ENCODE measurements around the gene C4BPA.

The C4BPA gene

DNA sequence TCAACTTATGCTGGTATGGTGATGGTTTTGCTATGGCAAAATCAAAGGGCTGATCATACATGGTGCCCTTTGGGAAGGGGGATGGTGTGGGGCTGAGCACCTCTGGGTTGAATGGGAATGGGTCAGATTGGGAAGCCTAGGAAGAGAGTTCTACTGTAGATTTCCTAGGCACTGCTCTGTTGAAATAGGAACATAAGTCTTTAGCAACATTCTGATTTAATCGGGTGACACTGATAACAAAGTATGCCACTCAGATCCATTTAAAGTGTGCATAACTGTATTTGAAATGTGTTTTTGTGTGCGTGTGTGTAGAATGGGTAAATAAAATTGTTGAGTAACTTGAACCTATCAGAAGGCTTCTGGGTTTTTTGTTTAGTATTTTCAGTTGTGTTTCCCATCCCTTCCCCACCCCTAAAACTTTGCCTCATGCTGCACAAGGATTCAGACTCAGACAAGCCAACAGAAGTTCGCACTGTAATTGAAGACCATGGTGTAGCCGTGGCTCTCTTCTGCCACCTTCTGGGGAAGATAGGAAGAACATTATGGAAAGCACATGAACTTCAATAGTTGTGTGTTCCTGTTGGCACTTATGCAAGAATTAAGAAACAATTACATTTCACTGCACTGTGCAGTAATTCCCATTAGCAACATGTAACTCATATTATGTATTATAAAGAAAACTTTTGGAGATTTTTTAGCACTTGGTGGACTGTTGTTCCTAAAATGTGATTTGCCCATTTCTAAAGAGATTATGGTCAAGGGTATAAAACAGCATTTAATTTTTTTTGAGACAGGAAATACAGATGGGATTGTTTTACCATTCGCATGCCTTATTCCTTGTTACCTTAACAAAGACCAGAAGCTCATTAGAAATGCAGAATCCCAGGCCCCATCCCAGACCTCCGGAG lies 26.3 kb upstream of the C4BPA start:
- peak in 3 of 4 experiments; percentile 9 to 29 (median 10) for DNase-seq

DNA sequence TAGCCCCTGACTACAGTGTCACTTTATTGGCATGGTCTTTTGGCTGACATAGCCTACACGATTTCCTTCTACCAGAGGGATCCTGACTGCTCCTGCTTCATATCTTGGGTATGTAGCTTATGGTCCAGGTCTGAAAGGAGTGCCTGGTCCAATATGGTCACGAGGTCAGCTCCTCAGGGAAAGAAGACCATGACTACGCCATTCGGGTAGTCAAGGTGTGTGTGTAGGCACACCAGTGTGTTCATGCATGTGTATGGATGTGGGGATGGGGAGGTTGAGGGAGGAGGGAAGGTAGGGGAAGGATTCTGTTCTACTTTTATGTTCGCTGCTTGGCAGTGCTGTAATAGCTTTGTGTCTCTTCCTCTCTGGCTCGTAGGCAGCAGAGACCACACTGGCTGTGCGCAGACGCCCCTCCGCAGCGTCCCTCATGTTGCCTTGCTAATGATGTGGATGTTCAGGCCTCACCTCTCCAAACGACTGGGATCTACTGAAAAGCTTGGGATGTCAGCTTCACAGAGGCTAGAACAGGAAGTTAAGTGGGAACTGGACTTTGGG lies 25.4 kb upstream of the C4BPA start:
- no peak for DNase-seq

DNA sequence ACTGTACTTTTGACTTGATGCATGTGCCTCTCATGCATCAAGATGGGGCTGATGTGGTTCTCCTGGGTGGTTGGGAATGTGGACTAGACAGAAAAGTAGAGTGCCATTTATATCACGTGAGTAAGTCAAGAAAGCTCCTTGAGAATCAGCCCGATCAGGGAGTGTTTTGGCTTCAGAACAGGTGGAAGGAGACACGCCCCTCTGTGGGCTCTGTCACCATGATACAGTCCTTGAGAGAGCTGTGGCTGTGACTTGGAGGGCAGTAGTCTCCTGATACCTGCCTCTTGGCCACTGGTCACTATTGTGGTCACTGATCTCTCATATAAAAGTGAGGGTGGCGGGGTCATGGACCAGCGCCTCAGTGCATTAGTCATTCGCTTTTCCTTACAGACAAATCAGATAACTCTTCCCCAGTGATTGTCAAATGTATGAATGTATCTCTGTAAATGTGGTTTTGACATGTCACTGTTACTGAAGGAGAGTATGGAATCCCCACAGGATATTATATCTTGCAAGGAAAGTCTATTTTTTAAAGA lies 24.3 kb upstream of the C4BPA start:
- DNase-seq, result no peak

DNA sequence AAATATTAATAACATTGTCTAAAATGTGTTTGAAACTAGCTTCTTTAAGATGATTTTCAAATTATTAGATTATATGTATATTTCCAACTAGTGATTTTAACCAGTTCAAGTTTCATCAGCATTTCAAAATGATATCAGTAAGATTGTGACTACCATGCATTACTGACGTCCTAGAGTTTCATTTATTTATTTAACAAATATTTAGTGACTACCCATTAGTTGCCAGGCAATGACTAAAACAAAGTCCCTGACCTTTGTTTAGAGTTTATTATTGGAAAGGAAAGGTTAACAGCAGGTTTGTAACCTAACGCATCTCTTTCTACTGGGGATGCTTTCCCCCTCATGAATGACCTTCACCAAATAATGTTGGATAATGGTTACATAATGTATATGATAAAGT lies 22.9 kb upstream of the C4BPA start:
- DNase-seq, result no peak

DNA sequence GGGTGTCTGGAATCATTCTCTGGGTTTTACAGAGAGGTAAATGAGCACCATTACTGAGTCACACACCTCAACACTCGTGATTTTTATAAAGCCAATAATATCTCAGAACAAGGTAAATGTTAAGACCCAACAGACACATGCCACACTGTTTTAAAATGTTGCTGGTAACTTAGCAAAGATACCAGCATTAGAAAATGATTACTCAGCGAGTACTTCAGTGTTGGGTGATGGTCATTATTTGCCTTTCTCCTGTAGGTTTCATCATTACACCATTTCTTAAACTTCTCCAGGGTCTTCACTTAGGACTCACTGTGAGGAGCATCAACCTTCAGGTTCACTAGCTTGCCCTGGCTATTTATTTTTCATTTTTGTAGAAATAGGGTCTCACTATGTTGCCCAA lies 22.2 kb upstream of the C4BPA start:
- no peak for DNase-seq

DNA sequence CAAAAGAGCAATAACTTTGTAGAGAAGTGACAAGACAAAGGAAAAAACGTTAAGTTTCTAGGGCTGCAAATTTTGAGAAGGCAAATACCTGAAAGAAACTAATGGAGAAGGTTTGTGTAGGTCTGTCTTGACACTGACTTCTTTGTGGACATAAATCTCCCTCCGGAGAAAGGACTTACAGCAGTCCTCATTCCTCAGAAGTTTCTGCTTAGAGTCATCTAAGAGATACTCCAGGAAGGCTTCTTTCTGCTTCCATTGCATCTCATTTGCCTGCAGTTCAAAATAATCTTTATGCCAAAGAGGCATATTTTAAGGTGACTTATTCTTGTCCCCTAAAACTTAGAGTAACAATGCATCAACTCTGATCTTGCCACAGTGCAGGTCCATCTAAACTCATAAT lies 19.8 kb upstream of the C4BPA start:
- DNase-seq, result no peak

DNA sequence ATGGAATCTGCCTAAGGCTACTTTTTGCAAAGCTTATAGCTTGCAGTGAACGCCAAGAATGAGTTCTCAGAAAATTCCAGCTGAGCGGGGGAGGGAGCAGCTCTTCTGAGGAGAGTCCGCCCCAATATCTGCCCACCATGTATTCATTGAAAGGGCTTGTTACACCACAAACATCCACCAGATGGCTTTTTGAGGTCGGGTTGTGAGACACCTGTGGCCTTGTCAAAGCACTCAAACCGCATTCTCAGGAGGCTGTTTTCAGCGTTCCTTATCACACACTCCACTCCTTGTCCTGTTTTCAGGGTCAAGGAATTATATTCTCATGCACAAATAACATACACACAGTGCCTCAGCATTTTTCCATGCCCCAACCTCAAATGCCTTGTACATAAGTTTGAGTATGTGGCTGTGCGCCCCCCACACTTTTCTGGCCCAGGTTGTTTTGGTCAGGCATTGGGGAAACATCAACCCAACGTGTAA lies 19.3 kb upstream of the C4BPA start:
- DNase-seq, result peak in 1 of 4 experiments; percentile 26

DNA sequence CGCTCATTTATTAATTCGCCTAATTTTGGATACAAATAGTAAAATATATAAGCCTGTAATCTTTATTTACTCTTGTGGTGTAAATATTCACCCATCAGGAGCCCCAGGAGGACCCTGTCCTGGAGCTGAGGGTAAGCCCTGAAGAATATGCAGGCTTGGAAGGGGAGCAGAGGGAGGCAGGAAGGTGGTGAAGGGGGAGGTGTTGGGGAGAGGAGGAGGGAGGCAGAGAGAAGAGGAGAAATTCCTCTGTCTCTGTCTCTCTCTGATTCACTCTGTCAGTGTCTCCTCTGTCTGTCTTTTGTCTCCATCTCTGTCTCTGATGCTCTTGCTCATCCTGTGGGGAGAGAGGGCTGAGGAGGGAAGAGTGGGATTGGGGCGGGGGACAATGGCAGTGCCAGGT lies 18.1 kb upstream of the C4BPA start:
- DNase-seq, result no peak

DNA sequence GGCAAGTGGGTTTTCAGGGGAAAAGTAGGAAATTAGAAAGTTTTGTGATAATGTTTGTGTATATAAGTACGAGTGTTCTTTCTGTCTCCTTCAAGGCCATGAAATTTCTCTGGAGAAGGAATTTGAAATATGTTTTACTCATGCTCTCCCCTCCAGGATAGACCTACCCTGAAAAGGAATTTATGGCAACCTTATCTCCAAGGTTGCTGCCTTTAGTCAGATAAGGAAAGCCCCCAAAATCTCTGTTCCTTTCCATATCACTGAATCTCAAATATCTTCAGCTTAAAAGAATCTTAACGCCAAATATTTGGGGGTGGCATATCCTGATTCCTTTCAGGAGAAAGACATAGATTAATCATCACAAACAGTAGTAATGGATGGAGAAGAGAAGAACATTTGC lies 15.9 kb upstream of the C4BPA start:
- no peak for DNase-seq

DNA sequence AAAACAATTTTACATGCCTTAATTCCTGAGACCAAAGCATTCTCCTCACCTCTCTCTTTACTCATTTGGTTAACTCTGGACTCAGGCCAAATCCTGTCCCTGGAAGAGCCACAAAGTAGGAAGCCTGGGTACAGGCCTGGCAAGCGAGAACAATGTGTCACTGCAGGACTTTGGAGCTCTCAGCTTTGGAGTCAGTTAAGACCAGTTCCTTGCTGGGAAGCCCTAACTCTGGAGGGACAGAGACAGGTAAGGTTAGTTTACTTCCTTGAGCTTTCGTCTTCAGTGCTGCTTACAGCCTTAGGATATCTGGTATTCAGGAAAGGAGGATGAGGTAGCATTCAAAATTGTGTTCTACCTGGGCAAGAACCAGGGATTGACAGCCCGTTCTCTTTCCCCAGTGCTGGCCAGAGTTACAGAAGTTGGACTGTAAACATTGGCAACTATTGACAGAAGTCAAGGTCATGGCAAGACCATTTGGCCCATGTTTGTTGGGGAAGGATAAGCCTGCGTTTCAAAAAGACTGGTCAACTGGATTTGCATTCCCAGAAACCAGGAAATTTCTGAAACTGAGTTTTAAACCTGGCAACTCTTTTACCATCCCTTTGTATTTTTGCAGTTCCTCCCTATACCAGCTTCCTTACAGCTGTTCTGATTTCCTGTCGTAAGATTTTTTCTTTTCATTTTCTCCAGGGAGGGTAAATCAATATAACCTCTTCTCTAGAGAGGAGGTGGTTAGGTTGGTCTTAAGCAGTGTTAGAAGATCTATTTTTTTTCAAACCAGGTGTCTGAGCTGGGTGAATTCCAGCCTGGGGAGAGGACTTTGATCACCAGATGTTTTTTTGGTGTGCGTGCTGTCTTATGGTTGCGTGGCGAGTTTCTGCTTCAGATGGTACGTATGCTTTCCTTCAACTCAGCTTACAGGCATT lies 15.1 kb upstream of the C4BPA start, which contains the start of gene C4BPB:
C4BPB (plus strand) TSS at position 160 of the 926 bp plus-strand sequence; CDS start at position 832, 672 bp downstream.
- no peak for DNase-seq

DNA sequence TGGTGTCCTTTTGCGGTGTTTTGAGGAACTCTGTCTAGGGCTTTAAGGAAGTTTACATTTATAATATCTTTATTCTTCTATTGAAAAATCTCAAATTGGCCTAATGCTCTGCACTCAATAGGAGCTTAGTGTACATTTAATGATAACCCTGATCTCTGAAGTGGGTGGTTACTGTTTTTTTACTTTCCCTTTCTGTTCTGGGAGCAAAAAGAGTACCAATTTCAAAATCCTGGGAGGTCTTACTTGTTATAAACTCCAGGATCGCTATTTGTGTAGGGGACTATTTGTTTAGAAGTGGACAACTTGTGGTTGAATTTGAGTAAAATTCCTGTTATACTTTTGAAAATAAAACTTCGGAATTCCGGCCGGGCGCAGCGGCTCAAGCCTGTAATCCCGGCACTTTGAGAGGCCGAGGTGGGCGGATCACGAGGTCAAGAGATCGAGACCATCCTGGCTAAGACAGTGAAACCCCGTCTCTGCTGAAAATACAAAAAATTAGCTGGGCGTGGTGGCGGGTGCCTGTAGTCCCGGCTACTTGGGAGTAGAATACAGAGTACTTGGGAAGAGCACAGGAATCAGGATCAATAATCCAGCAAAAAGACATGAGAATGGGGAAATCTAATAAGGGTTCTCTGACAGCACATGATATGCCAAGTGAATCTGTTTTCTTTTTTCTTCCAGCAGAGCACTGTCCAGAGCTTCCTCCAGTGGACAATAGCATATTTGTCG lies 14.2 kb upstream of the C4BPA start:
- DNase-seq, result no peak

DNA sequence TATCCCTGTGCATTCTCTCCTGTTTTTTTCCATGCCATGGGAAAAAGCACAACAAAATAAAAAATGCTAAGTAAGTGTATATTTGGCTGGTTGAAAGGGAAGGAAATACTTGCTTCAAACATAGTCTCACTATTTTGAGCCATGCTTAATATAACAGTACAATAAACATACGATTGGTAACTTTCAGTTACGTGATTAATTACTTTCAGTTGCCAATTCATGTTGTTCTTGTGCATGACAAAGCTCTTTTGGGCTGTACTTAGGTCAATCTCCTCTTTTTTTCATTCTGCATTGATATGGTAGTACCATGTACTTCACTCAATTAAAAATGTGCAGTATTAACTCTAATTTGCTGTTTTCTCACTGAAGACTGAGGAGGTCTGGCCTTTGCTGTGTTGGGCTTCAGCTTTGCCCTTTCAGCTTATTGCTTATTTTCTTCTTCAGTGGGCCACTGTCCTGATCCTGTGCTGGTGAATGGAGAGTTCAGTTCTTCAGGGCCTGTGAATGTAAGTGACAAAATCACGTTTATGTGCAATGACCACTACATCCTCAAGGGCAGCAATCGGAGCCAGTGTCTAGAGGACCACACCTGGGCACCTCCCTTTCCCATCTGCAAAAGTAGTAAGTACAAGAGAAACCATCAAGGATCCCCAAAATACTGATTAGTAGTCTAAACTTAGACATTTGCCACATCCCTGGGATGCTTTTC lies 12.7 kb upstream of the C4BPA start:
- no peak for DNase-seq

DNA sequence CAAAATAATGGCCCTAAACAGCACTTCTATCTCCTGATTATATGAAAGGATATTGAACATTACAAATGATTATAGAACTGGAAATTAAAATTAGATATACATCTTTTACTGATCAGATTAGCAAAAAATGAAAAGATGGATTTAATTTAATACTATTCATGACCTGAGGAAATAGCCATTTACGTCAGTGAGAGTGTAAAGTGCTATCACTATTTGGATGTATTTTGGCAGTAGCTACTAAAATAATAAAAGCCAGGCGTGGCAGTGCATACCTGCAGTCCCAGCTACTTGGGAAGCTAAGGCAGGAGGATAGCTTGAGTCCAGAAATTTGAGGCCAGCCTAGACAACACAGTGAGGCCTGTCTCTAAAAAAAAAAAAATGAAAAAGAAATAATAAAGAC lies 10.1 kb upstream of the C4BPA start:
- no peak for DNase-seq

DNA sequence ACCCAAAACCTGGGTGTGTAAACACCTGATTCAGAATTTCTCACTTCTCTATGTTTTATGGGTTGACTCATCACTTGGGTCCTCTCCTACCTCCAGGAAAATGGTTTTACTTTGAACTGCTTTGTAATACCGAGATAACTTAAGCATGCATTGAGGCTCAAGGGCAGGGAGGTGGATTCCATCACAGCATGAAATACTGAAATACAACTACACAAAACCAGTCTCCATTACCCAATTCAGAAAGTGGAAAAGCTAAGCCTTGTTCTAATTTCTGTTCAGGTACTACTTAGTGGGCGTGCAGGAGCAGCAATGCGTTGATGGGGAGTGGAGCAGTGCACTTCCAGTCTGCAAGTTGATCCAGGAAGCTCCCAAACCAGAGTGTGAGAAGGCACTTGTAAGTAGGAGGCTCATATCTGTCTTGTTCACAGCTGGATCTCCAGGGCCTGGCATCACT lies 6.1 kb upstream of the C4BPA start:
- no peak for DNase-seq

DNA sequence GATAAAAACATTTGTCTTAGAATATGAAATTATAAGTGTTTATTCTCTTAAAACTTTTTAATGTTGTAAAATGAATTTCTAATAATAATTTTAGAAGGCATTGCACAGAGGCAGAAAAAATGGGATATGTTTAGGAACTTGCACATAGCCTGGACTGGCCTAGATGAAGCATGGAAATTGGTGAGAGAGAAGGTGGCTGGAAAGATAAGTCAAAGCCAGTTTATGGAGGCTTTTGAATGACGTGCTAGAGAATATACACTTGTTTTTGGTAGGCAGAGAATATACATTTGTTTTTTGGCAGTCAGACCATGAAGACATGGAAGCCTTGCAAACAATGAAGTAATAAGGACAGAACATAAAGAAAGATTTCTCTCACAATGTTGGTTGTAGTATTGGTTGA lies 2.3 kb upstream of the C4BPA start:
- no peak for DNase-seq

DNA sequence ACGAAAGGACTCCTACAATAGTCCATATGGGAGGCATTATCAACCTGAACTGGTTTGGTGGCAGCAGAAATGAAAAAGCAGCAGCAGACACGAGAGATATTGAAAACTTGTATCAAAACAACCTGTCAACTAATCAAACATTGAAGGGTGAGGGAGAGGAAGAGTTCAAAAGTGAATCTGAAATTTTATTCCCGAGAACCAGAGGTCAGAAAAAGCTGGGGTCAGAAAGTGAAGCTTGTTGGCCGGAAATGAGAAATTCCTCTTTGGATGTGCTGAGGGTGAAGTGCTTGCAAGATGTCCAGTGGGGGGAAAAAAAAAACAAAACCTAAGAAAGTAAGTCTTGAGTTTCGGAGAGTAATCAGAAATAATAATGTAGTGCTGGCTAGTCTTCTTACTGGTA lies 1.9 kb upstream of the C4BPA start:
- DNase-seq, result no peak

DNA sequence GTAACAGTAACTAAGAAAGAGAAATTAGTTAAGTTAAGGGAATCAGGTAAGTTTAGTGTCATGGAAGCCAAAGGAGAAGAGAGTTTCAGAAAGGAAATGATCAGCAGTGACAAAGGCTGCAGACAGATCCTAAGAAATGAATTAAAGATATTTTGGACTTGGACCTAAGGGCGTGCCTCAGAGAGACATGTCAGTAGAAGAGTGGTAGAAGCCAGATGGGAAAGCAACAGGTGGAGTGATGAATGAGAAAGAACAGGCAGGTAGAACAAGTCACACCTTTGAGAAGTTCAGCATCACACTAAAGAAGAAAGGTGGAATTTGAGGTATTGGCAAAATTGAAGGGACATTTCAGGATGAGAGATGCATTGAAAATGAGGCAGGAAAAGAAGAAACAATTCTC lies 1.4 kb upstream of the C4BPA start:
- DNase-seq, result no peak

DNA sequence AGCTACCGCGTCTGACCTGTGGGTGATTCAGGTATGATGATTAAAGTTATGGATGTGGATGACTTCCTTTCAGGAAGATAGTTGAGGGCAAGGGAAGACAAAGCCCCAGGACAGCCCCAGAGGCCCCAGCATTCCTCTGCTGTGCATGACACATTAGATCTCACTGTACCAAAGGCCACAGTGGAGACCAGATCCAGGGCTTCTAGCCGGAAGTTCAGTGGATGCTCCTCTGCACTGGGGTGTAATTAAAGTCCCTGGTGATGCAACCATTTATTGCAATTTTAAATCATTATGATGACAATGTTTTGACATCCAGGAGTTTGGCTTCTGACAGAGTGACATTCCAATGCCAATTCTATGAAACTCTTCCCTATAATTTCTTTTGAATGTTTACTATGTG lies 5.0 kb downstream of the C4BPA start:
- no peak for DNase-seq

DNA sequence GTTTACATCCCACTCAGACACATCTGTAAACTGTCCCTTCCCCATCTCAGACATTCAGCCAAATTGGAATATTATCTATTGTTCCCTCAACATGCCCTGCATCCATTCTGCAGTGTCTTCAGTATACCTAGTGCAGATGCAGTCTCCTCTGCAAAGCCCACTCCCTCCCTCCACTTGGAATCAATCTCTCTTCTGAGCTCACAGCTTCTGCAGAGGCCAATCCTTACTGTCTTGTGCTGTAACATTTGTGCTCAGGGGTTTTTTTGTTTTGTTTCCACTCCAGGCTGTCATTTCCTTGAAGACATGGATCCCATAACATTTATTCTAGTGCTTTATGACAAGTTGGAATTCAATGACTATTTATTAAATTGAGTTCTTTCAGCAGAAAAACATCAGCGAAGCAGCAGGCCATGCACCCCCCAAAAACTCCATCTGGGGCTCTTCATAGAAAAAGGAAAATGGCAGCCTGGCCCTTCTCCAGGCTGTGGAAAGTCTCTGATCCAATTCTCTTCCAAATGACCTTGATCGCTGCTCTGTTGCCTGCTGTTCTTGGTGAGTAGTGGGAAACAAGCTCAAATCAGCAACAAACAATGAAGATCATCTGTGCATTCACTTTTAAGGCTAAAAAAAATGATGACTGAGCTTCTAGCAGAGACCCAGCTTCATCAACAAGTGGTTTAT lies 8.7 kb downstream of the C4BPA start:
- DNase-seq, result no peak

DNA sequence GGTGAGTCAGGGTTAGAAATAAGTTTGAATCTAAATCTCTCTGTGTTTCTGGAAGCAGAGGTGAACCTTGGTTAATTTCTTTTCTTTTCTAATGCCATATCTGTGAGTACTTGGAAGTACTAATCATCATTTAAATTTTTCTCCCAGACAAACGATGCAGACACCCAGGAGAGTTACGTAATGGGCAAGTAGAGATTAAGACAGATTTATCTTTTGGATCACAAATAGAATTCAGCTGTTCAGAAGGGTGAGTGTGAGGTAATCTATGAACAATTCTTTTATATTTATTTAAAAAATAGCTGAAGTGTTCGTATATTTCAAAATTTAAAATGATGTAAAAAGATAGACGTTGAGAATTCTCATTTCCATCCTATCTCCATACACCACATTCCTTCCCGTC lies 11.2 kb downstream of the C4BPA start:
- DNase-seq, result no peak

DNA sequence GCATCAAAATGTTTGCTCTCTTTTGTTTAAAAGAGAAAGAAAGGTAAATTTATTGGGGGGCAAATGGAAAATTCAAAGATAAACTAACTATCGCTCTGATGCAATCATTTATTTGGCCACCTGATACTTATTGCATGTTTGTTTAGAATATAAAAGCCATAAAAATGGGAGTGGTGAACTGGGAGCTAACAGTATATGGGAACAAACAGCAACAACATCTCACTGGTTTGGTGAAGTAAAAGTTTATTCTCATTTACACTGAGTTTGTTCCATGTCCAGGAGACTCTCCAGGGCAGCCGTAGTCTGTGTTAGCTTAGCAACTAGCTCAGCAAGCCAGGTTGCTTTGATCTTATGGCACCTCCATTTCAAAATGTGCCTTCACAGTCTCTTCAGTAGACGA lies 20.4 kb downstream of the C4BPA start:
- no peak for DNase-seq
